ENCODE data around the gene TPK1. TPM values are rescaled to one million over a fixed set of nuclear protein-coding genes. Genes with fewer than 3 reads are reported as not detected.
"Not testable (repeated sequence)": the region's sequence is repeated elsewhere in the genome, so short reads cannot be mapped to it uniquely, and the experiment has no call there.

The TPK1 gene
- total and polyA plus RNA-seq, 4 donors: 3.5 to 15.5 (median 7.8) TPM

- WGBS (ENCODE audit: insufficient coverage): no CpG with 5 or more reads among the region's 1 CpG
- no peak overlapping the region for H3K27ac ChIP-seq (ENCODE audit: low read depth, low read length)
- DNase-seq (ENCODE audit: low read depth in 4 of 6, low spot score in 6 of 6): no peak
- no peak overlapping the region for H3K4me3 ChIP-seq (ENCODE audit: low read depth, low read length)
- no peaks in the 10 kb centered on the region for H3K4me1 ChIP-seq (ENCODE audit: control insufficient read depth, insufficient read depth, low read length)
- H3K9me3 ChIP-seq (ENCODE audit: control insufficient read depth, insufficient read depth, low read length): no peaks in the 10 kb centered on the region
- no peaks in the 10 kb centered on the region for H3K27me3 ChIP-seq (ENCODE audit: control insufficient read depth, insufficient read depth, low read length)
- no peaks in the 10 kb centered on the region for H3K36me3 ChIP-seq (ENCODE audit: control insufficient read depth, insufficient read depth, low read length)
Observed at GRCh38 chr7:144587701-144588100, 248.2 kb downstream of the TPK1 start.

GRCh38 chr7:144584726-144585125, 251.1 kb downstream of the TPK1 start:
- H3K4me1 ChIP-seq (ENCODE audit: control insufficient read depth, insufficient read depth, low read length): no peaks in the 10 kb centered on the region
- DNase-seq (ENCODE audit: low read depth in 4 of 6, low spot score in 6 of 6): peak in 1 of 6 donors; percentile 49
- no CpG with 5 or more reads among the region's 3 CpGs for WGBS (ENCODE audit: insufficient coverage)
- H3K27me3 ChIP-seq (ENCODE audit: control insufficient read depth, insufficient read depth, low read length): no peaks in the 10 kb centered on the region
- no peak overlapping the region for H3K4me3 ChIP-seq (ENCODE audit: low read depth, low read length)
- H3K36me3 ChIP-seq (ENCODE audit: control insufficient read depth, insufficient read depth, low read length): no peaks in the 10 kb centered on the region
- H3K9me3 ChIP-seq (ENCODE audit: control insufficient read depth, insufficient read depth, low read length): no peaks in the 10 kb centered on the region
- H3K27ac ChIP-seq (ENCODE audit: low read depth, low read length): no peak overlapping the region

DNA sequence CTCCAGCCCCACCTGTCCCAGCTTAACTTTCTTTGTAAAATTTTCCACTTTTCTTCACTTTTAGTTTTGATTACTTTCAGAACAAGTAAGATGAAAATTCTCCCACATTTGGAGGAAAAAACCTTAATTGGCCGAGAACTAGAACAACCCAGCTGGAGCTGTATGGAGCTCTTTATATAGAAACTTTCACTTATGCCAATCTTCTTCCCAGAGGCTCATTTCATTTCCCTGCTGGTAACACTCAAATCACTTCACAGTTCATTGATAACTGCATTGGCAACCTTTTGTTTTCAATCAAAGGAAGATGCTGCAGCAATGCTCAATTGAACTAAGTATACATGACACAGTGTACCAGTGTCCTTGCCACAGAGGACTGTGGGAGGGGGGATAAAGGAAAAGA, 256.2 kb downstream of the TPK1 start:
- Histone ChIP-seq H3K9me3 (ENCODE audit: control insufficient read depth, insufficient read depth, low read length) (no peaks in the 10 kb centered on the region), H3K27me3 (ENCODE audit: control insufficient read depth, insufficient read depth, low read length) (no peaks in the 10 kb centered on the region), H3K27ac (ENCODE audit: low read depth, low read length) (no peak overlapping the region), H3K4me1 (ENCODE audit: control insufficient read depth, insufficient read depth, low read length) (no peaks in the 10 kb centered on the region), H3K4me3 (ENCODE audit: low read depth, low read length) (no peak overlapping the region), H3K36me3 (ENCODE audit: control insufficient read depth, insufficient read depth, low read length) (no peaks in the 10 kb centered on the region)
- WGBS (ENCODE audit: insufficient coverage): no CpG with 5 or more reads among the region's 1 CpG
- peak in 2 of 6 donors; percentile 25 to 63 for DNase-seq (ENCODE audit: low read depth in 4 of 6, low spot score in 6 of 6)

- no peaks in the 10 kb centered on the region for H3K27me3 ChIP-seq (ENCODE audit: control insufficient read depth, insufficient read depth, low read length)
- WGBS (ENCODE audit: insufficient coverage): no CpG with 5 or more reads among the region's 3 CpGs
- H3K27ac ChIP-seq (ENCODE audit: low read depth, low read length): no peak overlapping the region
- H3K4me1 ChIP-seq (ENCODE audit: control insufficient read depth, insufficient read depth, low read length): no peaks in the 10 kb centered on the region
- H3K9me3 ChIP-seq (ENCODE audit: control insufficient read depth, insufficient read depth, low read length): no peaks in the 10 kb centered on the region
- H3K4me3 ChIP-seq (ENCODE audit: low read depth, low read length): no peak overlapping the region
- DNase-seq (ENCODE audit: low read depth in 4 of 6, low spot score in 6 of 6): no peak
- no peaks in the 10 kb centered on the region for H3K36me3 ChIP-seq (ENCODE audit: control insufficient read depth, insufficient read depth, low read length)
Observed at GRCh38 chr7:144575456-144575855, 260.4 kb downstream of the TPK1 start.

DNA sequence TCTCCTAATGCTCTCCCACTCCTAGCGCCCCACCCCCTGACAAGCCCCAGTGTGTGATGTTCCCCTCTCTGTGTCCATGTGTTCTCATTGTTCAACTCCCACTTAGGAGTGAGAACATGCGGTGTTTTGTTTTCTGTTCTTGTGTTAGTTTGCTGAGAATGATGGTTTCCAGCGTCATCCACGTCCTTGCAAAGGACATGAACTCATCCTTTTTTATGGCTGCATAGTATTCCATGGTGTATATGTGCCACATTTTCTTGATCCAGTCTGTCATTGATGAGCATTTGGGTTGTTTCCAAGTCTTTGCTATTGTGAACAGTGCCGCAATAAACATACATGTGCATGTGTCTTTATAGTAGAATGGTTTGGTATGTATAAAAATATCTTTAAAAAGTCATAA, 261.1 kb downstream of the TPK1 start:
- not testable (repeated sequence) for H3K9me3 ChIP-seq (ENCODE audit: control insufficient read depth, insufficient read depth, low read length); H3K27me3 ChIP-seq (ENCODE audit: control insufficient read depth, insufficient read depth, low read length); H3K4me3 ChIP-seq (ENCODE audit: low read depth, low read length); H3K27ac ChIP-seq (ENCODE audit: low read depth, low read length); H3K4me1 ChIP-seq (ENCODE audit: control insufficient read depth, insufficient read depth, low read length); DNase-seq (ENCODE audit: low read depth in 4 of 6, low spot score in 6 of 6); H3K36me3 ChIP-seq (ENCODE audit: control insufficient read depth, insufficient read depth, low read length)
- WGBS (ENCODE audit: insufficient coverage): no CpG with 5 or more reads among the region's 5 CpGs

GRCh38 chr7:144568233-144568632, 267.6 kb downstream of the TPK1 start:
- H3K36me3 ChIP-seq (ENCODE audit: control insufficient read depth, insufficient read depth, low read length): no peaks in the 10 kb centered on the region
- no peaks in the 10 kb centered on the region for H3K9me3 ChIP-seq (ENCODE audit: control insufficient read depth, insufficient read depth, low read length)
- no peak for DNase-seq (ENCODE audit: low read depth in 4 of 6, low spot score in 6 of 6)
- no CpG with 5 or more reads among the region's 3 CpGs for WGBS (ENCODE audit: insufficient coverage)
- H3K4me1 ChIP-seq (ENCODE audit: control insufficient read depth, insufficient read depth, low read length): no peaks in the 10 kb centered on the region
- no peaks in the 10 kb centered on the region for H3K27me3 ChIP-seq (ENCODE audit: control insufficient read depth, insufficient read depth, low read length)
- no peak overlapping the region for H3K27ac ChIP-seq (ENCODE audit: low read depth, low read length)
- no peak overlapping the region for H3K4me3 ChIP-seq (ENCODE audit: low read depth, low read length)

GRCh38 chr7:144565586-144565985, 270.3 kb downstream of the TPK1 start:
- H3K27ac ChIP-seq (ENCODE audit: low read depth, low read length): no peak overlapping the region
- no peak for DNase-seq (ENCODE audit: low read depth in 4 of 6, low spot score in 6 of 6)
- H3K27me3 ChIP-seq (ENCODE audit: control insufficient read depth, insufficient read depth, low read length): no peaks in the 10 kb centered on the region
- no peak overlapping the region for H3K4me3 ChIP-seq (ENCODE audit: low read depth, low read length)
- WGBS (ENCODE audit: insufficient coverage): no CpG with 5 or more reads among the region's 4 CpGs
- H3K36me3 ChIP-seq (ENCODE audit: control insufficient read depth, insufficient read depth, low read length): no peaks in the 10 kb centered on the region
- no peaks in the 10 kb centered on the region for H3K9me3 ChIP-seq (ENCODE audit: control insufficient read depth, insufficient read depth, low read length)
- no peaks in the 10 kb centered on the region for H3K4me1 ChIP-seq (ENCODE audit: control insufficient read depth, insufficient read depth, low read length)

- 92% methylated on average over 7 of the region's 7 CpGs for WGBS (ENCODE audit: insufficient coverage)
Observed at GRCh38 chr7:144549861-144550260, 286.0 kb downstream of the TPK1 start.

DNA sequence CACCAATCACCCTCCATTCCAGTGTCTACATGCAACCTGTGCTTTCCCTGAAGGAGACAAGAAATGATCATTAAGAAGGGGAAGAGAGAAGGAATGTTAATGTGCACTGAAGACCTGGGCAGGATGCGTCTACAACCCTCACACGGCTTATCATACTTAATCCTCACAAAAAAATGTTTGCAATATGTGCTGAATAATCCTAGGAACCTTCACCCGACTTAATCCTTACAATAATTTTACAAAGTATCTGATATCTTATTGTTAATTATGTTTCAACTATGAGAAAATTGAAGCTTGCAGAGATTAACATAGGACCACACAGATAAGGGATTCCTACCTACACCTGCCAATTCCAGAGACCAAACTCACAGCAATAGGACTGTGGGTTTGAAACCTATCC, 287.3 kb downstream of the TPK1 start:
- no peaks in the 10 kb centered on the region for H3K9me3 ChIP-seq (ENCODE audit: control insufficient read depth, insufficient read depth, low read length)
- H3K27me3 ChIP-seq (ENCODE audit: control insufficient read depth, insufficient read depth, low read length): no peaks in the 10 kb centered on the region
- H3K4me1 ChIP-seq (ENCODE audit: control insufficient read depth, insufficient read depth, low read length): no peaks in the 10 kb centered on the region
- DNase-seq (ENCODE audit: low read depth in 4 of 6, low spot score in 6 of 6): no peak
- H3K36me3 ChIP-seq (ENCODE audit: control insufficient read depth, insufficient read depth, low read length): no peaks in the 10 kb centered on the region
- no peak overlapping the region for H3K4me3 ChIP-seq (ENCODE audit: low read depth, low read length)
- no peak overlapping the region for H3K27ac ChIP-seq (ENCODE audit: low read depth, low read length)
- no CpG with 5 or more reads among the region's 3 CpGs for WGBS (ENCODE audit: insufficient coverage)

More at GRCh38 chr7:144549861-144550260, 286.0 kb downstream of the TPK1 start:
- H3K27me3 ChIP-seq (ENCODE audit: control insufficient read depth, insufficient read depth, low read length): no peaks in the 10 kb centered on the region
- H3K4me1 ChIP-seq (ENCODE audit: control insufficient read depth, insufficient read depth, low read length): no peaks in the 10 kb centered on the region
- no peak overlapping the region for H3K27ac ChIP-seq (ENCODE audit: low read depth, low read length)
- H3K4me3 ChIP-seq (ENCODE audit: low read depth, low read length): no peak overlapping the region
- H3K36me3 ChIP-seq (ENCODE audit: control insufficient read depth, insufficient read depth, low read length): no peaks in the 10 kb centered on the region
- DNase-seq (ENCODE audit: low read depth in 4 of 6, low spot score in 6 of 6): no peak
- no peaks in the 10 kb centered on the region for H3K9me3 ChIP-seq (ENCODE audit: control insufficient read depth, insufficient read depth, low read length)

GRCh38 chr7:144547888-144548287, 288.0 kb downstream of the TPK1 start:
- no peaks in the 10 kb centered on the region for H3K4me1 ChIP-seq (ENCODE audit: control insufficient read depth, insufficient read depth, low read length)
- DNase-seq (ENCODE audit: low read depth in 4 of 6, low spot score in 6 of 6): no peak
- H3K36me3 ChIP-seq (ENCODE audit: control insufficient read depth, insufficient read depth, low read length): no peaks in the 10 kb centered on the region
- no peaks in the 10 kb centered on the region for H3K9me3 ChIP-seq (ENCODE audit: control insufficient read depth, insufficient read depth, low read length)
- no peaks in the 10 kb centered on the region for H3K27me3 ChIP-seq (ENCODE audit: control insufficient read depth, insufficient read depth, low read length)
- no peak overlapping the region for H3K4me3 ChIP-seq (ENCODE audit: low read depth, low read length)
- WGBS (ENCODE audit: insufficient coverage): no CpG with 5 or more reads among the region's 1 CpG
- no peak overlapping the region for H3K27ac ChIP-seq (ENCODE audit: low read depth, low read length)

Data from spinal cord (tissue), 10 donors.